Caki2 (cell line): Measurements from ENCODE around the gene DDX24. TPM values are rescaled to one million over a fixed set of nuclear protein-coding genes. Genes with fewer than 3 reads are reported as not detected.

Experiments used
- DNase-seq: peaks from one replicate; pipeline ENCODE4 v3.0.0-alpha.2; 2015; ENCODE audit warnings: low read depth
- in situ Hi-C: cut with HindIII; loops from 2 replicates; pipeline ENCODE4 v1.10.0; 2016; ENCODE audit warnings: low sequenced_read_pairs, low pct_unique_long_range_greater_than_20kb, mixed read lengths
- total RNA-seq: library from RNA; depleted of rRNA; stranded (reverse); fragments of >200 nt; shearing (Covaris generic); gene quantifications from 2 replicates; pipeline ENCODE4 v1.2.3, GENCODE V29; 2014; ENCODE audit warnings: low replicate concordance

The DDX24 gene
- total RNA-seq, 1 experiment from 2014 or later, result 89.6 TPM

DNA sequence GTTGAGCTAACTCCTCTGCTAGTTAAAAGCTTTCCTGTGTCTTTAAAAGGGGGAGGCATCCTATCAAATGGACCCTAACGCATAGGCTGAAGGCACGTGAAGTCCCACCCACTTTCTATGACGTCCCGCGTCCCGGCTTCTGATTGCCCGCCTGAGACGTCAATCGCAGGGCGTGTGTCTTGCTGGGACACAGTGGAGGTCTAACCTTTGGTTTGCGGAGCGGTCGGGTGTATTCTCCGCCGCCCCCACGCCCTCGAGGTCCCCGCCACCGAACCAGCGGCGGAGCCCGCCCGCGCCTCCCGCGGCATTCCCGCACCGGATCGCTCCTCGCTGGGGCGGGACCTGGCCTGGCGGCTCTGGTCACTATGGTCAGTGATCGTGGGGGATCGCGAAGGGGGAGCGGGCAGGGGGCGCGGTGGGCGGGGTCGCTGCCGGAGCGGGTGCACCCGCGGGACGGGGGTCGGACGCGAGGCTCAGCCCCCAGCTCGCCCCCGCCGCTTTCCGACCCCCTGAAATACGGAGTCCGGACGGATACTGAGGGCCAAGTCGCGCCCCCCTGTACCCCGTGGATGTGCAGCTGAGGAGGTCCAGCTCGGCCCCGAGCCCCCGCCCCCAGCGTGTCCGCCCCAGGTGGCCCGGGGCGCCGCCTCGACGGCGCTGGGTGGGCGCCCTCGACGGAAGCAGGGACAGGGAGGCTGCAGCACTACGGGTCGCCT lies 54.7 kb downstream of the DDX24 start, which contains the start of gene OTUB2:
Gene OTUB2, plus strand, starts transcription at position 168 of the 716 bp plus-strand sequence. Its CDS starts 198 bp downstream, at position 366.
- peak; percentile 97 for DNase-seq
- in situ Hi-C loops, result no loop called here

GRCh38 chr14:94025720-94026119 lies 55.3 kb downstream of the DDX24 start:
- no peak for DNase-seq
- in situ Hi-C loops, result no loop called here

- in situ Hi-C loops, result no loop called here
- no peak for DNase-seq
These were observed 56.5 kb downstream of the DDX24 start for GRCh38 chr14:94024549-94024948.

DNA sequence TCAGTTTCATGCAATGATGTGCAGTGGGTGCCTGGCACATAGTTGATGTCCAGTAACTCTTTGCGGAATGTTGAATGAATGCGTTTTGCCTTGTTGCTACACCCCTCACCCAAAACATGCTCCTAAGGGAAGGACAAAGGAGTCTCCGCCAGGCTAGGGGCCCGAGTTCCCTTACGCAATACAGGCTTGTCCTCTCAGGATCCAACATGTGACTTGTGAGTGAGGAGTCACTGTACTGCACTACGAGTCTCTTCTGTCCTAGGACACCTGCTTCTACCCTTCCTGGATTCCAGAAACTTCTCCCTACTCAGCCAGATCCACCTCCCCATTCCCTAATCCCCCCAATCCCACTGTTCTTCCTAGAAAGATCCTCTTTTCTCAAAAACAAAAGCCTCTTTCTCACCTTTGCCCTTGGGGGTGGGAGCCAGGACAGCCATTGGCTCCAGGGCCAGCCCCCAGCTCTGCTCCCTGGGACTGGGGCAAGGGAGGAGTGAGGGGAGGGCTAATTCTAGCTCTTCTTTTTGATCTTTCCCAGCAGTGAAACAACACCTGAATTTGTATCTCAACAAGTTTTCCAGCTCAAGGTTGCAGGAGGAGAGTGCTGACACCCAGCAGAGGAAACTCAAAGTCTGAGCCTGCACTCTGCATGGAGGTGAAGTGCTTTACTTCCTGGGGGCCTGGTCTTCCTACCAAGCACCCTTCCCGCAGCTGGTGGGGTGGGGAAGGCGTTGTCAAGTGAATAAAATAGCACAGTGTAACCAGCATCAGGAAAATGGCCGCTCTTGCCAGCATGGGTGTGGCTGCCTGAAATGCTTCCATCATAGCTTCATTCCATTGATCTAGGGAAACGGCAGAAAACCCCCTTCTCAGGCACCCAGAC lies 58.2 kb downstream of the DDX24 start:
- DNase-seq, result no peak

GRCh38 chr14:94021416-94022157 lies 59.4 kb downstream of the DDX24 start:
- DNase-seq, result no peak
- in situ Hi-C loops, result no loop called here

More for the DNA sequence above, 58.2 kb downstream of the DDX24 start:
- in situ Hi-C loops, result no loop called here

DNA sequence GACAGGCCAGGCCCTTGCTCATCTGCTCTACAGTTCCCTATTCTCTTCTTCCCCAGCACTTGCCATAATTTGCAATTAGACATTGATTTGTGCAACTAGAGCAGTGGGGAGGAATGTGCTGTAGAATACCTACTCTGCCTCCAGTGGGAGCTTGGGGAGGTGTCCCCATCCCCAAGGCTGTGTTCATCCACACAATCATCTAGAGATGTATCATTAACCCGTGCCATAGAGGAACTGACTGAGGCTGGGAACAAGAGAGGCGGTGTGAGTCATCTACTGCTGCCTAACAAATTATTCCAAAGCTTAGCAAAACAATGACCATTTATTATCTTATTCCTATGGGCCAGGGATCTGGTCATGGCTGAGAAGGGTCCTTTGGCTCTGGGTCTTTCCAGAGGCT lies 60.0 kb downstream of the DDX24 start:
- in situ Hi-C loops, result no loop called here
- peak; percentile 40 for DNase-seq

DNA sequence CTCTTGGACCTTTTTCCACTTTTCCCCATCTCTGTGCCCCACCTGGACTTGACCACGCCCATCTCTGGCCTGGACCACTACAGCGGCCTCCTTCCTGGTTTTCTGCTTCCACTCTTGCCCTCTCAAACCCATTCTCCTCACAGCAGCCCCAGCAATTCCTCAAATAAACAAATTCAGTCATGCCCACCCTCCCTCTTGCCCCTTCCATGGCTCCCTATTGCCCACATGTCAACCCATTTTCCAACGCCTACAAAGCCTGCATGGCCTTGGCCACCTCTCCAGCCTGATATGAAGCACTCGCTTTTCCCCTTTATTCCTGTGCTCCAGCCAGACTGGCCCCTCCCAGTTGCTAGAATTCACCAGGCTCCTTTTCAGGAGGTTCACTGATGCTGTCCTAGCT lies 60.7 kb downstream of the DDX24 start:
- in situ Hi-C loops, result no loop called here
- DNase-seq, result no peak

DNA sequence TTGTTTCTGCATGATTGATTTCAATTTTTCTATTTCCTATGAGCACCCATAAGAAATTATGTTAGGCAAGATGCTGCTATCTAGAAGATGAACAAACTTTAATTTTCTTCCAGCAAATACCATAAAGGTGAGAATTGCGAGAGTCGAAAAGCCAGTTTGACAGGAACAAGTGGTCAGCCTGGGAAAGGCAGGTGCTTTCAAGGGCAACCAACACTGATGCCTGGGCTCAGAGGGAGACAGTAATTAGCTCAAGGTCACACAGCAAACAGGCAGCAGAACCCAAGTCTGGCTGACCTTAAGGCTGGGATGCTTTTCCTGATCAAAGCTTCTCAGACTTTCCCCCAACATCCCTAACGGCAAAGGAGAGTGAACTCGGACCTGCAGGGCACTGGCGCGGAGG lies 61.7 kb downstream of the DDX24 start:
- DNase-seq, result no peak
- in situ Hi-C loops, result no loop called here

DNA sequence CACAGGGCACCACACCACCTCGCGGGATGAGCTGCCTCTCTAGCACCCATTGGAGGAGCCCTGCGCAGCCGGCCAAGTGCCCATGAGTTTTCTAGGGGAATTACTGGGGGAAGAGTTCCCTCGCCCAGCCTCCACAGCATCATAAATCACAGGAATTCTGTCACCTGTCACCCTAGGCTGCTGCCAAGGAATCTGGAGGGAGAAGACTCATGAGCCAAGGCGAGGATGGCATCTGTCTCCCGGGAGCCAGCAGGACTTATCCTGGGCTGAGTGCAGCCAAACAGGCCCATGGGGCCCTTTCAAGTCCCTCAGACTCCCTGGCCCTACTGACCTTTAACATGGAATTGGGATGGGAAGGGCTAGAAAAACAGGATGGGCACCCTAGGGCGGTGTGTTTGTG lies 62.7 kb downstream of the DDX24 start:
- in situ Hi-C loops, result no loop called here
- no peak for DNase-seq

DNA sequence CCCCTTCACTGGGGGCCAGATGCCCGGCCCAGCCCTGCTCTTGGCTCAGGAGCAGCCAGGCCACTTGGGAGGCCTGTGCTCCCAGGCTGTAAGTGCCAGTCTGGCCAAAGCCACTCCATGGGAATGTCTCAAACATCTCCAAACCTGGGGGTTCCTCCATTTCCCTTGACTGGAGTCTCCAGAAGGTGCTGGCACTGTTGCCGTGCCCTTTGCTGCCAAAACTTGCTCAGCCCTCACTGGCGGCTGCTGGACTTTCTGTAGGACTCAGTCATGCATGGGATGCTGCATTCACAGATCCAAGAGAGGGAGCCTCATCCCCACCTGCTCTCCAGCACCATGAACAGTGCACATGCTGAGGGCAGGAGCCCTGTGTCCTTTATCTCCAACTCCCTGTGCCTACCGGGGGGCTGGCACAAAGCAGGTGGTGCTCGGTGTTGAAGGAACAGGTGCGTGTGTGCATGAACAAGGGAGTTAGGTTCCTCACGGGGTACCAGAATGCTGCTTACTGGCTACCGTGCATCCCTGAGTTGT lies 64.5 kb downstream of the DDX24 start:
- in situ Hi-C loops, result no loop called here

DNA sequence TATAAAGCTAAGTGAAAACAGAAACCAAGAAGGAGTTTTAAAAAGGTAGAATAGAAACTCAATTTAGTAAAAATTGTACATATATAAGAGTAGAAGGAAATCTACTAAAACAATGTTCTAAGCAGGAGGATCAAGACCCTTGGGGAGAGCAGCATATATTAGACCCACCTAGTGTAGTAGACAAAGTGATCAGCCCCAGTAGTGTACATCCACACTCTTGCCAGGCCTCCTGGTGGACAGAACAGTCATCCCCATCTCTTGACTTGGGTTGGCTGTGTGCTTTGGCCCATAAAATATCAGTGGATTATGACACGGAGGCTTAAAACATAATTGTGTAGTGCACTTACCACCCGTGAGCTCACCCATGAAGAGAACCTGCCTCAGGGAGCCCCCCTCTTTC lies 65.8 kb downstream of the DDX24 start:
- no peak for DNase-seq
- in situ Hi-C loops, result no loop called here

More for the DNA sequence above, 64.5 kb downstream of the DDX24 start:
- DNase-seq, result no peak

GRCh38 chr14:94014382-94014781 lies 66.6 kb downstream of the DDX24 start:
- DNase-seq, result no peak
- in situ Hi-C loops, result no loop called here

GRCh38 chr14:94011795-94012194 lies 69.2 kb downstream of the DDX24 start:
- no peak for DNase-seq
- in situ Hi-C loops, result no loop called here

- in situ Hi-C loops, result no loop called here
- no peak for DNase-seq
These were observed 70.4 kb downstream of the DDX24 start for GRCh38 chr14:94010625-94011024.

DNA sequence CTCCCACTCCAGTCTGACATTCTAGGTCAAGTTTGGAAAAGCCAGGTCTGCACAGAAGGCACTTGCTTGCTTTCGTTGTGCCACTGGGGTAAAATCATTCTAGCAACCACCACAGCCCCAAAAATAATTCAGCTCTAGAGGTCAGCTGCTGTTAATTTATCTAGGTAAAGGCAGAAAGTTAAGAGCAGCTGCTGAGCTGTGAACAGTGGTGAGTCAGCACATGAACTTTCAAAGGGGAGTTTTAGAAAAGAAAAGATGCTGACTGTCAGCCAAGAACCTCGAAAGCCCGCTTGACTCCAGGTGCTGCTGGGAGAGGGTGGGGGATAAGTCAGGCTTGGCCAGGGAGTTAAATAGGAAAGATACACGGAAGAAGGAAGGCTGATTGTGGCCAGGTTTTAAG lies 71.2 kb downstream of the DDX24 start:
- in situ Hi-C loops, result no loop called here
- DNase-seq, result peak; percentile 37

DNA sequence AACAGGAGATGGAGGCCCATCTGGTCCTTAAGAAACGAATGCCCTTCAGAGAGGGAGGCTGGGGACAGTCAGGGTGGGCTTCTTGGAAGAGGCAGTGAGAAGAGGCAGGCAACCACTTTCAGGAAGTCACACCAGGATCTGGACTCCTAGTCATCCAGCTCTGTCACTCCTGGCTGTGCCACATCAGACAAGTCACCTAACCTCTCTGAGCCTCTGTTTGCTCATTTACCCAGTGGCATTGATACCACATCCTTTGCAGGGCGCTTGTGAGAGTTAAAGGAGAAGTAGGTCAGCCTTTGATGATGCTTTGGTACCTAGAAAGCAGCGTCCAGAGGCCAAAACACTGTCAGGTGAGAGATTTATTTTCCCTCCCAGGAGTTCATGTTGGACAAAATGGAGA lies 72.8 kb downstream of the DDX24 start:
- in situ Hi-C loops, result no loop called here

GRCh38 chr14:94005324-94006073 lies 75.5 kb downstream of the DDX24 start:
- no peak for DNase-seq
- in situ Hi-C loops, result no loop called here

More for the DNA sequence above, 72.8 kb downstream of the DDX24 start:
- DNase-seq, result no peak

DNA sequence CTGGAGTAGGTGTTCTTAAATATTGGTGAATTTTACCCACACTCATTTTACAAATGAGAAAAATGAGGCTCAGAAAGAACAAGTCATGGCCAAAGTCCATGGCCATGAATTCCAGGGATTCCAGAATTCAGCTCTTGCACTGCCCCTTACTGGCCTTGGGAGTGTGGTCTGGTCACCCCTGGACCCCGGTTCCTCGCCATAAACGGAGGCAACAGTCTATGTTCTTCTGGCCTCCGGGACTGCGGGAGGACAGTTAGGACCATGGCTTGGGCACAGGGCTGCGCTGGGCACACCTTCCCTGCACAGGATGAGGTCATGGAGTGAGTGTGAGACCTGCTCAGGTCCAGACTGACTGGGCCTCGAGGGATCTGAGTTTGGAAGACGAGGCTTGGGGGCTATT lies 77.0 kb downstream of the DDX24 start:
- in situ Hi-C loops, result no loop called here
- DNase-seq, result no peak
